Measurements from ENCODE around the gene GIT1.

- TF ChIP-seq CTCF (IDR thresholded peaks at IDR 0.05; ENCODE audit: insufficient read depth, low read length) (no peak), POLR2AphosphoS5 (IDR thresholded peaks at IDR 0.05; ENCODE audit: low read depth) (no peak), GABPA (IDR thresholded peaks at IDR 0.05; ENCODE audit: low read depth) (no peak), SPI1 (IDR thresholded peaks at IDR 0.05; ENCODE audit: borderline replicate concordance, low read depth) (no peak)
- TF ChIP-seq, protein P1, sequence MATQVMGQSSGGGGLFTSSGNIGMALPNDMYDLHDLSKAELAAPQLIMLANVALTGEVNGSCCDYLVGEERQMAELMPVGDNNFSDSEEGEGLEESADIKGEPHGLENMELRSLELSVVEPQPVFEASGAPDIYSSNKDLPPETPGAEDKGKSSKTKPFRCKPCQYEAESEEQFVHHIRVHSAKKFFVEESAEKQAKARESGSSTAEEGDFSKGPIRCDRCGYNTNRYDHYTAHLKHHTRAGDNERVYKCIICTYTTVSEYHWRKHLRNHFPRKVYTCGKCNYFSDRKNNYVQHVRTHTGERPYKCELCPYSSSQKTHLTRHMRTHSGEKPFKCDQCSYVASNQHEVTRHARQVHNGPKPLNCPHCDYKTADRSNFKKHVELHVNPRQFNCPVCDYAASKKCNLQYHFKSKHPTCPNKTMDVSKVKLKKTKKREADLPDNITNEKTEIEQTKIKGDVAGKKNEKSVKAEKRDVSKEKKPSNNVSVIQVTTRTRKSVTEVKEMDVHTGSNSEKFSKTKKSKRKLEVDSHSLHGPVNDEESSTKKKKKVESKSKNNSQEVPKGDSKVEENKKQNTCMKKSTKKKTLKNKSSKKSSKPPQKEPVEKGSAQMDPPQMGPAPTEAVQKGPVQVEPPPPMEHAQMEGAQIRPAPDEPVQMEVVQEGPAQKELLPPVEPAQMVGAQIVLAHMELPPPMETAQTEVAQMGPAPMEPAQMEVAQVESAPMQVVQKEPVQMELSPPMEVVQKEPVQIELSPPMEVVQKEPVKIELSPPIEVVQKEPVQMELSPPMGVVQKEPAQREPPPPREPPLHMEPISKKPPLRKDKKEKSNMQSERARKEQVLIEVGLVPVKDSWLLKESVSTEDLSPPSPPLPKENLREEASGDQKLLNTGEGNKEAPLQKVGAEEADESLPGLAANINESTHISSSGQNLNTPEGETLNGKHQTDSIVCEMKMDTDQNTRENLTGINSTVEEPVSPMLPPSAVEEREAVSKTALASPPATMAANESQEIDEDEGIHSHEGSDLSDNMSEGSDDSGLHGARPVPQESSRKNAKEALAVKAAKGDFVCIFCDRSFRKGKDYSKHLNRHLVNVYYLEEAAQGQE (IDR thresholded peaks at IDR 0.05; ENCODE audit: insufficient replicate concordance, low read depth): no peak
Measured at GRCh38 chr17:29596811-29597210, 7.4 kb upstream of the GIT1 start.
